T1000 (cell line): ENCODE measurements around the gene SYNPR.

Source experiments
- DNase-seq: peaks from one replicate; lab custom pipeline; 2025; ENCODE audit warnings: mixed read lengths; lab: John Stamatoyannopoulos, UW

SYNPR gene

GRCh38 chr3:63555767-63556166 is 277.7 kb downstream of the SYNPR start:
- DNase-seq: no peak

DNA sequence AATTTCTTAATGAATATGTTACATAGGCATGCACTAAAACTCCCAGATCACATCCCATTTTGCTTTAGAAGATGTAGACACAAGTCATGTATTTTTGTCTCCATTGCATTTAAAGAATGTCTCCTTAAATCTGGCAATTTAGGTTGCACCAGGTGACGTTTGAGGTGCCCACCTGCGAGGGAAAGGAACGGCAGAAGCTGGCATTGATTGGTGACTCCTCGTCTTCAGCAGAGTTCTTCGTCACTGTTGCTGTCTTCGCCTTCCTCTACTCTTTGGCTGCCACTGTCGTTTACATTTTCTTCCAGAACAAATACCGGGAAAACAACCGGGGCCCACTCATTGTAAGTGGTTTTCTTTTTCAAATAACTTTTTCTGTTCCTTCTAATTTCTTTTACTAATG is 278.3 kb downstream of the SYNPR start:
- no peak for DNase-seq

GRCh38 chr3:63557912-63558311 is 279.8 kb downstream of the SYNPR start:
- DNase-seq: no peak

DNA sequence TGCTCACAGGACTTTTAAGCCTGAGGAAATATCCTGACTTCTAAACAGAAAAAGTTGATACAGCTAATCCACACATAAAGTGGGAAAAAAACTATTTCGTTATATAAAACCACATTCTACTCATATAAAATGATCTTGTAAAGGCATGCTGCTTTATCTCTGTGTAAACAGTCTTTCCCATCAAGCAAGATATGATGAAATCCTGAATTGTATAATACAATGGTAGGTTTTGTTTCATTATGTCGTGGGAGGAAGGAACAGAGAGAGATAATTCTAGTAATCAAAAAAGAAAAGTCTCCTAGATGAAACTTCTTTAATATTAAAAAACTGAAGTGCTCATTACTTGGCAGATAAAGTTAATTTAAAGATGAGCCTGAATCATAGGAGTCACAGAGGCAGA is 281.8 kb downstream of the SYNPR start:
- DNase-seq: no peak

DNA sequence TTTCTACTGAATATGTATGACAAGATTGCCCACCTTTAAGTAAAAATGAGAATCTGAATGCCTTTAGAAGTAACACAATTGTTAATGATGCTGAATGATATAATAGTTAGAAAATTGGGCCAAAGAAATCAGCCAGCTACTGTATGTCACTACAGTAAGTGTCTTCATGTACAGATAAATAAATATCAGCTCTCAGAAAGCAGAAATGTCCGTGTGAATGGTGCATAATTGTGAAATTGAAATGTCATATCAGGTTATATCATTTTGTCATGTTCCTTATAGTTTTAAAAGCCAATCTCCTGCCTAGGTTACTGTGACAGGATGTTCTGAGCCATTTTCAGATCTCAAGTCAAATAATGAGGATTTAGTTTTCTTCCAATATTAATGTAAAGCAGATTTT is 283.8 kb downstream of the SYNPR start:
- no peak for DNase-seq

GRCh38 chr3:63562323-63562722 is 284.2 kb downstream of the SYNPR start:
- DNase-seq: no peak

GRCh38 chr3:63563572-63563971 is 285.5 kb downstream of the SYNPR start:
- no peak for DNase-seq

DNA sequence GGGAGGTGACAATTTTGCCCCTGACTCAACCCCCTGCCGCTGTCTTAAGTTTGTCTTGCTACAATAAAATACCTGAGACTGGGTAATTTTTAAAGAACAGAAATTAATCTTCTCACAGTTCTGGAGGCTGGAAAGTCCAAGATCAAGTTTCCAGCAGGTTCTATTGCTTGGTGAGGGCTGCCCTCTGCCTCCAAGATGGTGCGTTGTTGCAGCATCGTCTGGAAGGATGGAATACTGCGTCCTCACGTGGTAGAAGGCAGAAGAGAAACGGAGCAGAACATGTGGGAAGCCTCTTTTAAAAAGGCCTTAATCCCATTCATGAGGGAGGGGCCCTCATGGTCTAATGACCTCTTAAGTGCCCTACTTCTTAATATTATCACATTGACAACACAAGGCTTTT is 287.1 kb downstream of the SYNPR start:
- no peak for DNase-seq

GRCh38 chr3:63571682-63572081 is 293.6 kb downstream of the SYNPR start:
- DNase-seq: no peak

DNA sequence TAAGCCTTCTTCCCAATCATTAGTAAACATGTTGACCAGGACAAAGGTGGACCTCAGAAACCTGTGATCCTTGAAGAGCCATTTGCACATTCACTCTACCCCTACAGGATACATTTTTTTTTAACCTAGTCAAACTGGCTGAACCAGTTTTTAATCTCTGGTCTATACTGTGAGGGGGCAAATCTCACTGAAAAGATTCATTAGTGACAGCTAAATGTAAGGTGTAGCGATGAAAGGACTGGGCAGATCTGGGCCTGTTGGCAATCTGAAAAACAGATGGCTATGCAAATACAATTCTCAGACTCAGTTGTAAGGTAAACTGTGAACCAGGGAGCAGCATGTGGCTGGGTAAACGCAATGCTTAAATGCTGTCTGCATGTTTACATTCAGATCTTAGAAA is 298.7 kb downstream of the SYNPR start:
- DNase-seq: no peak

DNA sequence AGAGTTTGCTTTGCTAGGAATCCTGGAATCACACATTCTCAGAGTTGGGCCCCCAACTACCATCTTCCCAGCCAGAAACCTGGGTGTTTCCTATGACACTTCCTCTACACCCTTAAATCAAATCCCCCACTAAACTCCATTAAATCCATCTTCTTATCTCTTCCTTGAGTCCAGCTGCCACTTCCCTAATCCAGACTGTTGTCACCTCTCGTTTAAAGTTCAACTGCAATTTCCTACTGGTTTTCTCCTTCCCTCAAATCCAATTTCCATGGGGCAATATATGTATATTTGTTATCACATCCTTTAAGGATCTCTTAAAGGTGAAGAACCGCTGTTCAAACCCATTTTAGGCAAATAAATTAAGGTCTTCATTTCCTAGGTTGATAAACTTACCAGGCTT is 300.8 kb downstream of the SYNPR start:
- no peak for DNase-seq

DNA sequence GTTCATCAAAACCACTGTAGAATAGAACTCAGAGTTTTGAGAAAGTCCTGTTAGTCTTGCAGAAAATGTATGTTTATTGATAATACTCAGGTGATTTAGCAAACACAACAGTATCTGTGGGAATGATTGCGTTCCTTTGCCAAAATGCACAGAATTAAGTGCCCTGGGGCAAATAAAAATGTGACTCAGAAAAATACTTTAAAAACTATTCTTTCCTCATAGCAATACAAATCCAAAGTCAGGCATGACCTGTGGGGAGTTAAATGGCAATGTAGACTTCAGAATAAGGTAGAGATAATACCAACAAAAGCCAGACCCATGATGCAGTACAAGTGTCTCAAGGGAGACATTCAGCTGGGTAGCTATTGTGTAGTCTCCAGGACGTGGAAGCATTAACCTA is 302.0 kb downstream of the SYNPR start:
- DNase-seq: no peak

GRCh38 chr3:63582943-63583500 is 304.9 kb downstream of the SYNPR start:
- no peak for DNase-seq

DNA sequence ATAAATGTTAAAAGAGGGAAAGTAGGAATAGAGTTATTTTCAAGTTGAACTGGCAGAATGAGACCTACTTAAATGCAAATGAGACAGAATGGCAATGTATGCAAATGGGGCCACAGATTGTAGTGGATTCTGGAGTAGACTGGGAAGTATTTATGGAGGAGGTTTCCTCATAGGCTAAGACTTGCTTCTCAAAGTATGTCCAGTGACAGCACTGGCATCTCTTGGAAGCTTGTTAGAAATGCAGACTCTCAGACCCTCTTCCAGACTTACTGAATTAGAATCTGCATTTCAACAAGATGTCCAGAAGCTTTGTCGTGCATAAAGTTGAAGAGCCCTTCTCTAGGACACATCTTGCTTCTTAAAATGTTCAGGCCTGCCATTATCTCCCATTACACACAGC is 306.6 kb downstream of the SYNPR start:
- no peak for DNase-seq

- no peak for DNase-seq
Measured at GRCh38 chr3:63585927-63586326, 307.8 kb downstream of the SYNPR start.

- no peak for DNase-seq
Measured at GRCh38 chr3:63588895-63589294, 310.8 kb downstream of the SYNPR start.

DNA sequence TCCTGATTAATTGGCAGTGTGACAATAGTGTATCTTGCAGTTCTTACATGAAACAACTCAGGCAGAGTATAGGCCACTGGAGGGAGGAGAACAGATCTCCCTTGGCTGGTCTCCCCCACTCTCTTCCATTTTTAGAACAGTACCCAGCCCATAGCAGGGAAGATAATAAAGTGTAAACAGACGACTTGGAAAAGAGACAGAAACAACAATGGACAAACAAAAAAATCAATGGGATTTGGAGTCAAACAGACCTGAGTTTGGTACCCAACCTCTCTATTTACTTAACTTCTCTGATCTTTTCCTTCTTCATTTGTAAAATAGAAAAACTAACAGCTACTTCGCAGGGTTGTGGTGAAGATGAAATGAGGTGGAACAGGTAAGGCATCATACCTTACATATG is 315.7 kb downstream of the SYNPR start:
- no peak for DNase-seq

DNA sequence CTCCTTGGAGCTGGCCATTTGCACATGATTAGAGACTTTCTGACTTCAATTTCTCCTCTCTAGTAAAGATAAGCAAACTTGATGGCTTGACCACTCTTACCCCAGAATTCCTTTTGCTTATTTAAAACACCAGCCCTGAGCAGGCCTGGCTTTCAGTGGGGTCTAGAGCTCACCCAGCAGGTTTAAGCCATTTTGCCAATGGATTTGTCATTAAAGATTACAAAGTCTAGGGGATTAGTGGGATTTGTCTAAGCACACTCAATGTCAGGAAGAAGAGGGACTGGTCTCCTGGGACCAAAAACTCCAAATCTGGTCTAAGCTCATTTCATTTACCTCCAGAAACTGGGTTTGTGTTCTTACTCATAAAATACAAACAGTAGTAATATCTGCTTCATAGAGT is 317.1 kb downstream of the SYNPR start:
- no peak for DNase-seq

DNA sequence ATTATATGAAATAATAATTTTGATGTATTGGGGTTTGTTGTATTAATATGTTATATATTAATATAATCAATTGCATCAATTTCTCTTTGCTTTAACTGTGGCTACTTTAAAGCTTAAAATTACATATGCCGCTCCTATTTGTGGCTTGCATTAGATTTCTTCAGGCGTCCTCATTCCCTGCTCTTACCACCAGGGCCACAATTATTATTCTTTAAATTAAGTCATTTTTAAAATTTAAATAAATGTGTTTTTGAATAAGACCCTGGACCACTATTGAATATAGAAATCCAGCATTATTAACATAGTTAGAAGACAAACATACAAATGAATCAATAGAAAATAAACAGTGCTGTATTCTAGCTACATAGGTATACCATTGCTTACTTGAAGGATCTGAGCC is 318.9 kb downstream of the SYNPR start:
- no peak for DNase-seq

GRCh38 chr3:63607716-63608115 is 329.6 kb downstream of the SYNPR start:
- DNase-seq: no peak

- DNase-seq: no peak
Measured at GRCh38 chr3:63609408-63609807, 331.3 kb downstream of the SYNPR start.

DNA sequence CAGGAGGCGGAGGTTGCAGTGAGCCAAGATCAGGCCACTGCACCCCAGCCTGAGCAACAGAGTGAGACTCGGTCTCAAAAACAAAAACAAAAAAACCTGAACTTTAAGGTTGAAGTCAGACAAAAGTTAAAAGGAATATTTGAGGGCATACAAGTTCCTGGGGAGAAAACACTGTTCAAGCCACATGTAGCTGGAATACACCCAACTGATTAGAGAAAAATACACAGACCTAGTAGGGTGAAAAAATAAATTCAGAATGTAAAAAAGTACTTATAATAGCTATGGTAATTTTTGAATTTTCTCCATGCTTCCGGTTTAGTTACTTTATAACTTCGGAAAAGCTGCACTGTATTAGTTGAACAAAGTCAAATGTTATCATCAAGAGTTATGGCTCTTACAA is 331.7 kb downstream of the SYNPR start:
- DNase-seq: no peak

- DNase-seq: no peak
Measured at GRCh38 chr3:63611382-63611781, 333.3 kb downstream of the SYNPR start.

DNA sequence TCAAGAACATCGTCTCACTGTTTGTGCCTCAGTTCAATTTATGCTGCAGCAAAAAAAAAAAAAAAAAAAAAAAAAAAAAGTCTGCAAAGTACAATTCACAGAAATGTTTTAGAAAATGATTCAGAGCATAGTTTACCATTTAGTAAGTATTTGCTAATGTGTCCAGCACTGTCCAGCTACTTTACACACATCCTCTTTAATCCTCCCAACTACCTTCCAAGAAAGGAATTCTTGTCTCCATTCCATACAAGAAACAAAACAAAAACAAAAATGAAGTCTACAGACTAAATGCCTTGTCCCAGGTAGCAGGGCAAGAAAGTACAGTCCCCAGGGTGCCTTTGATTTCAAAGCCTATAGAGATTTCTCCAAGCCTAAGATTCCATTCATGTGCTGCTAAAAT is 335.5 kb downstream of the SYNPR start:
- no peak for DNase-seq

GRCh38 chr3:63617391-63617790 is 339.3 kb downstream of the SYNPR start:
- no peak for DNase-seq
